Activated naive CD4-positive, alpha-beta T cell treated with anti-CD3 and anti-CD28 coated beads, Interleukin-2, amount 50 U/mL, for 24 hours (primary cell): ENCODE measurements around the gene TRIM74.
"Not testable (repeated sequence)": the region's sequence is repeated elsewhere in the genome, so short reads cannot be mapped to it uniquely, and the experiment has no call there.

ENCODE experiments used
- H3K27ac Mint-ChIP-seq: one replicate; pipeline ENCODE4 v1.8.0; 2021; ENCODE audit warnings: mild to moderate bottlenecking, mixed read lengths
- H3K27me3 Mint-ChIP-seq: one replicate; pipeline ENCODE4 v1.8.0; 2021; ENCODE audit warnings: mixed read lengths
- H3K36me3 Mint-ChIP-seq: one replicate; pipeline ENCODE4 v1.8.0; 2021; ENCODE audit warnings: mixed read lengths
- H3K4me1 Mint-ChIP-seq: one replicate; pipeline ENCODE4 v1.8.0; 2021; ENCODE audit warnings: mixed read lengths
- H3K4me3 Mint-ChIP-seq: one replicate; pipeline ENCODE4 v1.8.0; 2021; ENCODE audit warnings: mild to moderate bottlenecking, mixed read lengths
- H3K9me3 Mint-ChIP-seq: one replicate; pipeline ENCODE4 v1.8.0; 2021; ENCODE audit warnings: mixed read lengths

Gene TRIM74

DNA sequence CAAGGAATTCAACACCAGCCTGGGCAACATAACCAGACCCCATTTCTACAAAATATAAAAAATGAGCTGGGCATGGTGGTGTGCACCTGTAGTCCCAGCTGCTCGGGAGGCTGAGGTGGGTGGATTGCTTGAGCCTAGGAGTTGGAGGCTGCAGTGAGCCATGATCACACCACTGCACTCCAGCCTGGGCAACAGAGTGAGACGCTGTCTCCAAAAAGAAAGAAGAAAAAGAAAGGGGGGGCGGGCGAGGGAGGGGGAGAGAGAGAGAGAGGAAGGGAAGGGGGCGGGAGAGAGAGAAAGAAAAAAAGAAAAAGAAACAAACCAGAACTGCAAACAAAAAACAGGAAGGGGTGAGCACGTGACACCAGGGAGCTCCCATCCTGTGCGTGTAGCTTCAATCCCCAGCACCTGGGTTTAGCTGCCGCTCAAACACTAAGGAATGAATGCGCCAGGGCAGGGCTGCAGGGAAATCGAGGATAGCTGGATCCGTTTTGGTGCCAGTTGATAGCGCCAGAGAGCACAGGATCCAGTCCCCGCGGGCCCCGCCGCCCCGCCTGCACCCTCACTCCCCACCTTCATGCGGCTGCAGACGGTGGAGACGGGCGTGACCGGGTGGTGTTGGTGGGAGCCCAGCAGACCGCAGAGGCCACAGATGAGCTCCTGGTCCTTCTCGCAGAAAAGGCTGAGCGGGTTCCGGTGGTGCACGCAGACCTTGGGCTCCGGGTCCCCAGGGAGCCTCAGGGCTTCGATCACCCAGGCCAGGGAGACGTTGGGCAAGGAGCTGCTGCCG is 3.9 kb downstream of the TRIM74 start:
- H3K36me3 Mint-ChIP-seq, H3K4me3 Mint-ChIP-seq, H3K4me1 Mint-ChIP-seq, H3K9me3 Mint-ChIP-seq, H3K27ac Mint-ChIP-seq, H3K27me3 Mint-ChIP-seq: not testable (repeated sequence)

DNA sequence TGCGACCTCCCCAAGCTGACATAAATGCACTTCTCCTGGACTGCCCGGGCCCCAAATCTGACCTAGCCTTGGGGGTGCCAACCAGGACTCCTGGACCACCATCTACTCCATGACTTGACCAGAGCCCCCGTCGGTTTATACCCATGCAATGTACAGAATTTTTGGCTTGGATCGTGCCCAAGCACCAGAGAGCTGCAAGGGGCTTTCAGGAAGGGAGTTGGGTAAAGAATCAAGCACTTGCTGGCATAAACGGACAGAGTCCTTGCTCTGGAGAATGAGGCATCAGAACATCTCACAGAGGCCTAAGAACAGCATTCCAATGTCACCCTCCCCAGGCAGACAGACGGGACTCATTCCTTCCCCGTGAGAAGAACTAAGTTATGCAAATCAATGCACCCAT is 6.2 kb downstream of the TRIM74 start:
- H3K27me3 Mint-ChIP-seq = not testable (repeated sequence)

DNA sequence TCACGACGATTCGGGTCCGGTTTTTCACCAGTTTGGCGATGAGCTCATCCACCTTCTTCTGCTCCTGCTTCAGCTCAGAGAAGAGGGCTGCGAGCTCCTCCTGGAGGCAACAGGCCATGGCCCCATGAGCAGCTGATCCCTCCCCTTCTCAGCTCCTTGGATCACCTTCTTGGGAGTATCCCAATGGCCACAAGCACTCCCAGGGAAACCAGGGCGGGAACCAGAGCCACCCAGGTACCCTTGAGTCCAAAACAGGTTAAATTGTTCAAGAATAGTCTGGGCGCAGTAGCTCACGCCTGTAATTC is 8.0 kb downstream of the TRIM74 start:
- not testable (repeated sequence) for H3K4me3 Mint-ChIP-seq, H3K36me3 Mint-ChIP-seq, H3K27me3 Mint-ChIP-seq, H3K27ac Mint-ChIP-seq, H3K4me1 Mint-ChIP-seq, H3K9me3 Mint-ChIP-seq

More for the DNA sequence above, 6.2 kb downstream of the TRIM74 start:
- not testable (repeated sequence) for H3K4me1 Mint-ChIP-seq, H3K36me3 Mint-ChIP-seq, H3K9me3 Mint-ChIP-seq, H3K27ac Mint-ChIP-seq, H3K4me3 Mint-ChIP-seq

DNA sequence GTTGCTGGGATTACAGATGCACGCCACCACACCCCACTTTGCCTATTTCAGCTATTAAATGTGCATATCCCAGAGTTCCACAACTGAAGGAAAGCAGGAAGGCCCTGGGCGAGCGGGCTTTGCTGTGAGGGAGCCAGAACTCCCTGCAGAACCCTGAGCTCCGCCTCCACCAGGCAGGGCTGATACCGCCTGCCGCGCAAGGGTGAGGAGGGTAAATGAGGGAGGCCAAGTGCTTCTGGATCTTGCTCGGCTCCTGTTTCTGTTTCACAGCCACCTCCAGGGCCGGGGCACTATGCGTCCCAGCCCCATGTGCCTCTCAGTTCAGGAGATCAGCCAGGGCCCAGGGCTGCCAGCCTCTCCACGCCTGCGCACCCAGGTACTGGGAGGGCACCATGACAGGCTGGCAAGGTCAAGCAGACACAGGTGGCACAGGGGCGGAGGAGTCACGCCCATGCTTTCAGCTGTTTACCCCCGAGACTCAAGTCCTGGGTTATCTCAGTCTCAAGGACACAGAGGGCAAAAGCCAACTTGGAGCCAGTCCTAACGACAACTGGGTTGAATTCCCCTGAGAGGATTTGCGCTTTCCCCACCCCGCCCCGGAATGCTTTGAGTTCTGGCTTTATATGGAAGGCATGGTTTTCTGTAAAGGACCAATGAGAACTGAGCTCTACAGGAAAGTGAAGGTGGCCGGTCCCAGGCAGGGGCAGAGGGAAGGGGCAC is 8.5 kb downstream of the TRIM74 start:
- not testable (repeated sequence) for H3K36me3 Mint-ChIP-seq, H3K27me3 Mint-ChIP-seq, H3K27ac Mint-ChIP-seq, H3K4me1 Mint-ChIP-seq, H3K4me3 Mint-ChIP-seq, H3K9me3 Mint-ChIP-seq

DNA sequence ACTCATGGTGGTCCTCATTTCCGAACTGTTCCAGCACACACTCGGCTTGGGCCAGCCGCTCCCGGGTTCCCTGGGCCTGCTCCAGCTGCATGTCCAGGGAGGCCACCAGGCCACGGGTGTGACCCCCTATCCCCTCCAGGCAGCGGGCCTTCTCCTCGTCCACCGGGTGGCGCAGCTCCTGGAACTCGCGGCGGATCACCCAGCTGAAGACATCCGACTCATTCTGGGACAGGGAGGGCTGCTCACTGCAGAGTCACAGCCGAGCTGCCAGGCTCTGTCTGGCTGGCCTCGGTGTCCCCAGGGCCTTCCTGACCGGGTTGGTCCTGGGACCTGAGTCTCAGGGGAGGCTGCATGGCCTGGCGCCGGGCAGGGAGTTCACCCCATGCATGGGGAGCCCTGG is 9.2 kb downstream of the TRIM74 start:
- H3K27ac Mint-ChIP-seq, H3K27me3 Mint-ChIP-seq, H3K36me3 Mint-ChIP-seq, H3K4me1 Mint-ChIP-seq, H3K4me3 Mint-ChIP-seq, H3K9me3 Mint-ChIP-seq: not testable (repeated sequence)

DNA sequence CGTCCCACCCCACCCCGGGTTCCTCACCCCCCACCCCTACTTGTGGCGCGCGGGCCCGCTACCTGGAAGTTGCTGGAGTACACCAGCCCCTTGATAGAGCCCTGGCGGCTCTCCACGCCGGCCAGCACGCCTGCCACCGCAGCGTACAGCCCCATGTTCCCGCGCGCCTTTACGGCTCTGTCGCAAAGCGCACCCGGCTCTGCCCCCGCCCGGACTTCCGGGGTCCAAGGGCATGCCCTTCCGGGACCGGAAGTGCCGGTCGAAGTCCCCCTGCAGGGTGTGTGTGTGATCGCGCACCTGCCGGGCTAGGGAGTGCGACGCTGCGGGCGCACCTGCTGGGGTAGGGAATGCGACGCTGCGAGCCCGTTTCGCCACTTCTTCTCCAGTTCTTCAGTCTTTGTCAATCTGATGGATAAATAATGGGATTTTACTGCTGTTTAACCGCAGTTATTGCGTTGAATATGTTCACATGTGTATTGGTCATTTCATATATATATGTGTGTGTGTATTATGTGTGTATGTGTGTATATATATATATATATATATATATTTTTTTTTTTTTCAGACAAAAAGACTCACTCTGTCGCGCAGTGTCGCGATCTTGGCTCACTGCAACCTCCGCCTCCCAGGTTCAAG is 14.6 kb downstream of the TRIM74 start:
- H3K36me3 Mint-ChIP-seq, H3K4me1 Mint-ChIP-seq, H3K9me3 Mint-ChIP-seq, H3K27me3 Mint-ChIP-seq: not testable (repeated sequence)
- H3K27ac Mint-ChIP-seq = peak overlapping the region; percentile 70
- H3K4me3 Mint-ChIP-seq = peak overlapping the region; percentile 88

DNA sequence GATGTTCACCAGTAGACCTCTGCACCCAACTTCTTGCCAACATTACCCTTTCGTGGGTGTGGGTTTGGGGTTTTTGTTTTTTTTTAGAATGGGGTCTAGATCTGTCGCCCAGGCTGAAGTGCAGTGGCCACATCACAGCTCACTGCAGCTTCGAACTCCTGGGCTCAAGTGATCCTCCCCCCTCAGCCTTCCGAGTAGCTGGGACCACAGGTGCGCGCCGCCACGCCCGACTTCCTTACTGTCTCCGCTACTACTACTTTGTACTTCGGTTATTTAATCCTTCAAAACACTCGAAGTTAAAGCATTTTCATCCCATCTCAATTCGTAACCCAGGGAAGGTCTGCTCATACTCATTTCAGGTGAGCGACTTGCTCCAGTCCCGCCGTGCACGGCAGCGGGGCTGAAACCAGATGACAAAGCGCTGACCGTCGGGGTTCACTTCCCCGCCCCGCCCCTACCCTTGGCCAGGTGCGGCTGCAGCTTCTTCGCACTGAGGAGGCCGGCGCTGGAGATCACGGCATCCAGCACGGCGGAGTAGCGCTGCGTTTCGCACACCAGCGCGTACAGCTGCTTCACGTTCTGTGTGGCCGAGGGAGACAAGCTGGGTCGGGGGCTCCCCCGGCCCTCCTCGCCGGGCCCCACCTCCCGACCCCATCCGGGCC is 15.2 kb downstream of the TRIM74 start:
- not testable (repeated sequence) for H3K36me3 Mint-ChIP-seq, H3K27ac Mint-ChIP-seq, H3K9me3 Mint-ChIP-seq, H3K27me3 Mint-ChIP-seq, H3K4me3 Mint-ChIP-seq, H3K4me1 Mint-ChIP-seq

DNA sequence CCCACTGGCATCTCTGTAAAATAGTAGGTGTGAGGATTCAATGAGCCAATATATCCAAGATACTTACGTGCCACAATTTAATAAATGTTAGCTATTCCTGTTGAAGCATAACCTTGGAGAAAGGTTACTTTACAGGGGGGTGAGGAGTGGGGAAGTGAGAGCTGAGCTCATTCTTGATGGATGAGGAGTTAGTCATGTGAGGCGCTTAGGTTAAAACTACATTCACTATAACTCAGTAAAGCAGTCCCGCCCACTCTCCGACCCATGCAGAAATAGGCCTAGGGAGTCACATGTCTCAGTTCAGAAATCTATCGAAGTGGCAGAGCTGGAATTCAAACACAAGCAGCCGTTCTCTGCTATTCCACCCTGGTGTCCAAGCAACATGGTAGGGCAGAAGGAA is 18.8 kb downstream of the TRIM74 start:
- H3K9me3 Mint-ChIP-seq, H3K4me1 Mint-ChIP-seq, H3K27me3 Mint-ChIP-seq, H3K4me3 Mint-ChIP-seq, H3K36me3 Mint-ChIP-seq, H3K27ac Mint-ChIP-seq: not testable (repeated sequence)

DNA sequence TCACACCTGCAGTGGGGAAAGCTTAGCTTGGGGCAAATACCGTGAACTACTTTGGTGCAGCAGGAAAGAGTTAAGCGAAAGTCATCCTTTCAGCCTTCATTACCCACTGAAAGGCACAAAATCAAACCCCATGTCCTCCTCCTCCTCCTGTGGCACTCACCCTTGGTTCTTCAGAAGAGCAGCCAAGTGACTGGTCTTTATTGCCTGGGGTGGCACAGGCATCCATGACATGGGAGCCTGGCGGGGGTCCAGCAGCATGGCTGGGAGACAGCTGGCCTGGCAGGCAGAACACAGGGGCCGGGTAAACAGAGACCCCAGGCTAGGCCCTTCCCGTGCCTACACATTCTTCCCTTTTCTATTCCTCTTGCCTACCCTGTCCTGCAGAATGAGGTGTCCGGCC is 19.6 kb downstream of the TRIM74 start:
- not testable (repeated sequence) for H3K4me1 Mint-ChIP-seq, H3K4me3 Mint-ChIP-seq, H3K27me3 Mint-ChIP-seq, H3K36me3 Mint-ChIP-seq, H3K9me3 Mint-ChIP-seq
- peak overlapping the region; percentile 77 for H3K27ac Mint-ChIP-seq

DNA sequence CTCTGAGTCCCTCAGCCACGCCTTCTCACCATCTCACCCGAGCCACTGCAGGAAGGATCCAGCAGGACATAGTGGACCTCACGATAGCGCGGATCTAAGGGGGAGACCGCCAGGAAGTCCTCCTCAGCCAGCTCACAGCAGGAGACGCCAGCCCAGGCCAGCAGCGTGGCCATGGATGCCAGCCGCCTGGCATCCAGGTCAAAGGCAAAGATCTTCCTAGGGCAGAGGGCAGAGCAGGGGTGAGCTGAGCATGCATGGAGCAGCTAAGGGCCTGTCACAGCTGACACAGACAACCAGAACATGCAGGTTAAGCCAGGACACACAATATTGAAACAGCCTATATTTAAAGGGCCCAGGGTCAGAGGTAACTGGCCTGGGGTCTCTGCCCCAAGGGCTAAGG is 20.0 kb downstream of the TRIM74 start:
- H3K9me3 Mint-ChIP-seq, H3K27me3 Mint-ChIP-seq, H3K27ac Mint-ChIP-seq, H3K4me1 Mint-ChIP-seq, H3K4me3 Mint-ChIP-seq, H3K36me3 Mint-ChIP-seq: not testable (repeated sequence)

DNA sequence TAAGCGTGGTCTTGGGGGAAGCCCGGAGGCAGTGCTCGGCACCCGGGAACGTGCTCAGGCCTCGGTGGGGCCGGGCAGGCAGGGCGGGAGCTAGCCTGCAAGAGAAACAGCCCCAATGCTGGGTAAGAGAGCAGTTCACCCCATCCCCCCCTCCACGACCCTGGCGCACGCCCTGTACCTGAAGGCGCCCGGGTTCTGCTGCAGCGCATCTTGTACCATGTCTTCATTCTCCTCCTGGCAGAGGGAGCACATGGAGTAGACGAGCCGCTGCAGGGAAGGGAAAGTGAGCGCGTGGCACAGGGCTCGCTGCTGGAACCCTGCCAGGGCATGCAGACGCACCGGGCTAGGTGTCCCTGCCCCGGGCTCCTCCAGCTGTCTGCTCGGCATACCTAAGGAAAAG is 20.6 kb downstream of the TRIM74 start:
- not testable (repeated sequence) for H3K4me3 Mint-ChIP-seq, H3K4me1 Mint-ChIP-seq, H3K9me3 Mint-ChIP-seq, H3K27ac Mint-ChIP-seq, H3K27me3 Mint-ChIP-seq, H3K36me3 Mint-ChIP-seq

DNA sequence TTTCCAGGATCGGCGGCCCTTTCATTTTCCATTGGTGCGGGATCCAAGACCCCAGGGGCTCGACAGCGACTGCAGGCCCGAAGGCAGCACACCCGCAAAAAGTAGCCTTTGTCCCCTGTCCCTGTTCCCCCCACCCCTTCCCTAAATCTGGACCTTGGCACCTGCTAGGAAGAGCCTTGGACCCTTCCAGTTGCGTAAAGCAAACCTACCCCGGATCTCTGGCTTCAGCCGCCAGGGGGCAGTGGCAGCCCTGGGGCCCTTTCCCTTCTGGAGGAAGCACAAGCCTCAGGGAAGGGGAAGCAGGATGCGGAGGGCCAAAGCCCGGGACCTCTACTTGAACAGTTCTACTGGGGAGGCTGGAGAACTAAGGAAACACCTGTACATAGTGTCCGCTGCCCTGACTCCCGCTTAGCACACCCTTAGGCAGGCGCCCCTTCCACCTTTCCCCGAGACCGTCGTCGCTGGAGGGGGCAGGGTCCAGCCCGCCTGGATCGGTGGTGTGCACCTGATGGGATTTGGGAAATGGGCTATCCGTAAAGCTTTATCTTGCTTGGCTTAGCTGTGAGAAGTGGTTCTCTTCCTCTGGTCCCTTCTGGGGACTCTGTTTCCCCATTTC is 23.0 kb downstream of the TRIM74 start:
- not testable (repeated sequence) for H3K27me3 Mint-ChIP-seq, H3K4me3 Mint-ChIP-seq, H3K9me3 Mint-ChIP-seq, H3K27ac Mint-ChIP-seq, H3K36me3 Mint-ChIP-seq, H3K4me1 Mint-ChIP-seq

DNA sequence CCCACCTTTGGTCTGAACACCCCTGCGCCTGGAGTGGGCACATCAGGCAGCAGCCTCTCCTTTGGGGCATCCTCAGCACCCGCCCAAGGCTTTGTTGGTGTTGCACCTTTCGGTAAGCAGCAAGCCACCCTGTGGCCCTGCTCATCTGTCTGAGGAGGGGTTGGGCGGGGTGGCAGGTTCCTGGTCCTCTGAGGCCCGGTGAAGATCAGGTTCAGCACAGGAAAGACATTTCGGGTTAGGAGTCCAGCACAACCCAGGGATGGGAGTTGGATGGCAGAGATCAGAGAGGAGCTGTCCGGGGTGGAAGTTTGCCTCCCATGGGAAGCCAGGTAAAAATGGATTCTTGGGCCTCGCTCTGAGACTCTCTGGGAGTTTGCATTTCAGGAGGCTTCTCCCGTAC is 23.7 kb downstream of the TRIM74 start:
- H3K9me3 Mint-ChIP-seq, H3K36me3 Mint-ChIP-seq, H3K4me1 Mint-ChIP-seq, H3K27ac Mint-ChIP-seq, H3K4me3 Mint-ChIP-seq, H3K27me3 Mint-ChIP-seq: not testable (repeated sequence)

DNA sequence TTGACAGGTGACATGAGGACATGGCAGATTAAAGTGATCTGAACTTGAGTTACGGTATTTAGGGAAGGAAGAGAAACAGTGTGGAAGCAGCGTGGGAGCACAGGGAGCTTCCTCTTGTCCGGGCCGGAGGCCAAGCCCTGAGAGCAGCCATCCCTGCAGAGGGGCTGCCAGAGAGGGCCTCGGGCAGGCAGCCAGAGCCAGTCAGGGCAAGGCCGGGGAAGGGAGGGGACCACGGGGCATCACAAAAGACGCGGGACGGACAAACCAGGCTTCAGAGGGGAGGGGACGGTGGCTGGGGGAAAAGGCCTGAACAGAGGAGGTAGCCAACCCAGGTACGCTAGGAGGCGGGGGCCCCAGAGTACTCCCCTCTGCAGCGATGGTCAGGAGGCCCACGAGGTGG is 24.3 kb downstream of the TRIM74 start:
- not testable (repeated sequence) for H3K27me3 Mint-ChIP-seq, H3K27ac Mint-ChIP-seq, H3K4me1 Mint-ChIP-seq, H3K4me3 Mint-ChIP-seq, H3K9me3 Mint-ChIP-seq, H3K36me3 Mint-ChIP-seq

DNA sequence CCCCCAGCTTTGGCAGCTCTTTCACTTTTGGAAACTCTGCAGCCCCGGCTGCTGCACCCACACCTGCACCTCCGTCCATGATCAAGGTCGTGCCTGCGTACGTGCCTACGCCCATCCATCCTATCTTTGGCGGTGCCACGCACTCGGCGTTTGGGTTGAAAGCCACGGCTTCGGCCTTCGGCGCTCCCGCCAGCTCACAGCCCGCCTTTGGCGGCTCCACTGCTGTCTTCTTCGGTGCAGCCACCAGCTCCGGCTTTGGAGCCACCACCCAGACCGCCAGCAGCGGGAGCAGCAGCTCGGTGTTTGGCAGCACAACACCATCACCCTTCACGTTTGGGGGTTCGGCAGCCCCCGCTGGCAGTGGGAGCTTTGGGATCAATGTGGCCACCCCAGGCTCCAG is 26.3 kb downstream of the TRIM74 start:
- not testable (repeated sequence) for H3K27ac Mint-ChIP-seq, H3K4me3 Mint-ChIP-seq, H3K9me3 Mint-ChIP-seq, H3K27me3 Mint-ChIP-seq, H3K36me3 Mint-ChIP-seq
- H3K4me1 Mint-ChIP-seq = peaks cover 22% of the 10 kb centered on the region

DNA sequence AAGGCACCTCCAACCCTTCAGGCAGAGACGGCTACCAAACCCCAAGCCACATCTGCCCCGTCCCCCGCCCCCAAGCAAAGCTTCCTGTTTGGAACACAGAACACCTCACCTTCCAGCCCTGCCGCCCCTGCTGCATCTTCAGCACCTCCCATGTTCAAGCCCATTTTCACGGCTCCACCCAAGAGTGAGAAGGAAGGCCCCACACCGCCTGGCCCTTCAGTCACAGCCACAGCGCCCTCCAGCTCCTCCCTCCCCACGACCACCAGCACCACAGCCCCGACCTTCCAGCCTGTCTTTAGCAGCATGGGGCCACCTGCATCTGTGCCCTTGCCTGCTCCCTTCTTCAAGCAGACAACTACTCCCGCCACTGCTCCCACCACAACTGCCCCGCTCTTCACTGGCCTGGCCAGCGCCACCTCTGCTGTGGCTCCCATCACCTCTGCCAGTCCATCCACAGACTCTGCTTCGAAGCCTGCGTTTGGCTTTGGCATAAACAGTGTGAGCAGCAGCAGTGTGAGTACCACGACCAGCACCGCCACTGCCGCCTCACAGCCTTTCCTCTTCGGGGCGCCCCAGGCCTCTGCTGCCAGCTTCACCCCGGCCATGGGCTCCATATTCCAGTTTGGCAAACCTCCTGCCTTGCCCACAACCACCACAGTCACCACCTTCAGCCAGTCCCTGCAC is 27.1 kb downstream of the TRIM74 start:
- H3K4me3 Mint-ChIP-seq = not testable (repeated sequence)

More for the DNA sequence above, 27.1 kb downstream of the TRIM74 start:
- H3K9me3 Mint-ChIP-seq, H3K27me3 Mint-ChIP-seq, H3K36me3 Mint-ChIP-seq: not testable (repeated sequence)
- Mint-ChIP-seq H3K27ac (peak overlapping the region; percentile 41), H3K4me1 (peaks cover 28% of the 10 kb centered on the region)
